Measurements from ENCODE around the gene AFG1L. TPM values are rescaled to one million over a fixed set of nuclear protein-coding genes. Genes with fewer than 3 reads are reported as not detected.

Gene AFG1L
- total RNA-seq, 1 experiment from 2014 or later = 7.9 TPM

GRCh38 chr6:108564178-108564577 is 269.3 kb downstream of the AFG1L start:
- DNase-seq (ENCODE audit: low spot score) (no peak), ATAC-seq (no peak)
- TF ChIP-seq, protein P1, sequence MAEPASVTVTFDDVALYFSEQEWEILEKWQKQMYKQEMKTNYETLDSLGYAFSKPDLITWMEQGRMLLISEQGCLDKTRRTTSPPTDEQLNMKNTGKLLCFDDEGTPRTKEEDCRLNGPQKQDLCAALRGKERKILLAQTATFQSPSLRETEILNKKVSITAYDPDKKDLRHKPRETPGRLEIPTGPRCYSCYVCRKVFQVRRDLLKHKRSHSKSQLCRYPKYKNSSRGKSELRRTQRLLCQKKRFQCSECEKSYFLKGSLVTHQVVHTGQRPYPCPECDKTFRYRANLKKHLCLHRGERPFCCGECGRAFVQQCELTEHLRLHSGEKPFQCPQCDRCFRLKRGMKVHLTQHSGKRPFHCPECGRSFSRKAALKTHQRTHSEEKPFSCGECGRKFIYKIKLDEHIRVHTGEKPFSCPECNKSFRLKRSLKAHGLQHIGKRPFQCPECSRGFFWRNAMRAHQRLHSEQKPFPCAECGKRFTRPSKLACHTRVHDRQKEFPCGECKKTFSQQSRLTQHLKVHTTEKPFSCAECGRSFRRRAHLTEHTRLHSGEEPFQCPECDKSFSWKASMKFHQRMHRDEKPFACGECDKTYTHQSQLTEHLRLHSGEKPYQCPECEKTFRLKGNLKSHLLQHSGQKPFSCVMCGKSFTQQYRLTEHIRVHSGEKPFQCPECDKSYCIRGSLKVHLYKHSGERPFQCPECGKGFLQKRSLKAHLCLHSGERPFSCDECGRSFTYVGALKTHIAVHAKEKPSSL (CRISPR knock-in tag; conservative IDR thresholded peaks at IDR 0.05) = no peak
- no peak for TF ChIP-seq ZNF232 (CRISPR knock-in tag; IDR thresholded peaks at IDR 0.05)
- TF ChIP-seq MYBL2 (CRISPR knock-in tag; IDR thresholded peaks at IDR 0.05) = no peak
- no peak for TF ChIP-seq NFYB (CRISPR knock-in tag; conservative IDR thresholded peaks at IDR 0.05; ENCODE audit: low read depth)
- TF ChIP-seq, protein P2, sequence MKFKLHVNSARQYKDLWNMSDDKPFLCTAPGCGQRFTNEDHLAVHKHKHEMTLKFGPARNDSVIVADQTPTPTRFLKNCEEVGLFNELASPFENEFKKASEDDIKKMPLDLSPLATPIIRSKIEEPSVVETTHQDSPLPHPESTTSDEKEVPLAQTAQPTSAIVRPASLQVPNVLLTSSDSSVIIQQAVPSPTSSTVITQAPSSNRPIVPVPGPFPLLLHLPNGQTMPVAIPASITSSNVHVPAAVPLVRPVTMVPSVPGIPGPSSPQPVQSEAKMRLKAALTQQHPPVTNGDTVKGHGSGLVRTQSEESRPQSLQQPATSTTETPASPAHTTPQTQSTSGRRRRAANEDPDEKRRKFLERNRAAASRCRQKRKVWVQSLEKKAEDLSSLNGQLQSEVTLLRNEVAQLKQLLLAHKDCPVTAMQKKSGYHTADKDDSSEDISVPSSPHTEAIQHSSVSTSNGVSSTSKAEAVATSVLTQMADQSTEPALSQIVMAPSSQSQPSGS (CRISPR knock-in tag; IDR thresholded peaks at IDR 0.05; ENCODE audit: borderline replicate concordance, low read depth) = no peak
- no peak for TF ChIP-seq ZNF396 (CRISPR knock-in tag; IDR thresholded peaks at IDR 0.05; ENCODE audit: borderline replicate concordance)
- TF ChIP-seq, protein P3, sequence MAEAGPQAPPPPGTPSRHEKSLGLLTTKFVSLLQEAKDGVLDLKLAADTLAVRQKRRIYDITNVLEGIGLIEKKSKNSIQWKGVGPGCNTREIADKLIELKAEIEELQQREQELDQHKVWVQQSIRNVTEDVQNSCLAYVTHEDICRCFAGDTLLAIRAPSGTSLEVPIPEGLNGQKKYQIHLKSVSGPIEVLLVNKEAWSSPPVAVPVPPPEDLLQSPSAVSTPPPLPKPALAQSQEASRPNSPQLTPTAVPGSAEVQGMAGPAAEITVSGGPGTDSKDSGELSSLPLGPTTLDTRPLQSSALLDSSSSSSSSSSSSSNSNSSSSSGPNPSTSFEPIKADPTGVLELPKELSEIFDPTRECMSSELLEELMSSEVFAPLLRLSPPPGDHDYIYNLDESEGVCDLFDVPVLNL (CRISPR knock-in tag; IDR thresholded peaks at IDR 0.05; ENCODE audit: borderline replicate concordance, low read depth) = no peak
- TF ChIP-seq, protein P4, sequence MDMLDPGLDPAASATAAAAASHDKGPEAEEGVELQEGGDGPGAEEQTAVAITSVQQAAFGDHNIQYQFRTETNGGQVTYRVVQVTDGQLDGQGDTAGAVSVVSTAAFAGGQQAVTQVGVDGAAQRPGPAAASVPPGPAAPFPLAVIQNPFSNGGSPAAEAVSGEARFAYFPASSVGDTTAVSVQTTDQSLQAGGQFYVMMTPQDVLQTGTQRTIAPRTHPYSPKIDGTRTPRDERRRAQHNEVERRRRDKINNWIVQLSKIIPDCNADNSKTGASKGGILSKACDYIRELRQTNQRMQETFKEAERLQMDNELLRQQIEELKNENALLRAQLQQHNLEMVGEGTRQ (CRISPR knock-in tag; IDR thresholded peaks at IDR 0.05) = no peak
- no peak for TF ChIP-seq IRF2 (CRISPR knock-in tag; IDR thresholded peaks at IDR 0.05; ENCODE audit: borderline replicate concordance, low read depth)
- H3K4me1 Mint-ChIP-seq = peaks cover 39% of the 10 kb centered on the region
- ChIA-PET CTCF (no interaction called here), POLR2A (no interaction called here)
- H3K9me3 Mint-ChIP-seq = no peaks in the 10 kb centered on the region
- H3K4me3 Mint-ChIP-seq = peak overlapping the region; percentile 45
- H3K27me3 Mint-ChIP-seq (ENCODE audit: low read depth) = peaks cover 25% of the 10 kb centered on the region
- peaks cover 17% of the 10 kb centered on the region for H3K36me3 Mint-ChIP-seq
- H3K27ac Mint-ChIP-seq = no peak overlapping the region

- CTCF ChIA-PET = no interaction called here
- POLR2A ChIA-PET = interaction anchor here (0.8 kb wide), 1 partner anchor 17 kb away, joined by 4 read pairs; no protein-coding TSS in a partner anchor
- no peak for ATAC-seq
These were observed 270.4 kb downstream of the AFG1L start for GRCh38 chr6:108565091-108565766.

More at GRCh38 chr6:108565091-108565766, 270.4 kb downstream of the AFG1L start:
- no peak for DNase-seq (ENCODE audit: low spot score)
- Mint-ChIP-seq H3K4me1 (peaks cover 39% of the 10 kb centered on the region), H3K36me3 (peaks cover 23% of the 10 kb centered on the region), H3K27ac (no peak overlapping the region), H3K9me3 (no peaks in the 10 kb centered on the region), H3K4me3 (no peak overlapping the region), H3K27me3 (ENCODE audit: low read depth) (peaks cover 25% of the 10 kb centered on the region)
- TF ChIP-seq FOXP1 (CRISPR knock-in tag; IDR thresholded peaks at IDR 0.05; ENCODE audit: borderline replicate concordance) = no peak
- TF ChIP-seq MXD4 (CRISPR knock-in tag; IDR thresholded peaks at IDR 0.05; ENCODE audit: borderline replicate concordance) = no peak
- TF ChIP-seq ZNF138 (CRISPR knock-in tag; conservative IDR thresholded peaks at IDR 0.05) = no peak
- TF ChIP-seq TEAD4 (CRISPR knock-in tag; IDR thresholded peaks at IDR 0.05) = no peak
- no peak for TF ChIP-seq ZBTB21 (CRISPR knock-in tag; IDR thresholded peaks at IDR 0.05; ENCODE audit: borderline replicate concordance)
- TF ChIP-seq, protein P5, sequence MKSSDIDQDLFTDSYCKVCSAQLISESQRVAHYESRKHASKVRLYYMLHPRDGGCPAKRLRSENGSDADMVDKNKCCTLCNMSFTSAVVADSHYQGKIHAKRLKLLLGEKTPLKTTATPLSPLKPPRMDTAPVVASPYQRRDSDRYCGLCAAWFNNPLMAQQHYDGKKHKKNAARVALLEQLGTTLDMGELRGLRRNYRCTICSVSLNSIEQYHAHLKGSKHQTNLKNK (CRISPR knock-in tag; IDR thresholded peaks at IDR 0.05) = no peak
- TF ChIP-seq, protein P2 (CRISPR knock-in tag; IDR thresholded peaks at IDR 0.05; ENCODE audit: borderline replicate concordance, low read depth) = no peak
- no peak for TF ChIP-seq IRF2 (CRISPR knock-in tag; IDR thresholded peaks at IDR 0.05; ENCODE audit: borderline replicate concordance, low read depth)
- TF ChIP-seq AR (CRISPR knock-in tag; IDR thresholded peaks at IDR 0.05) = no peak
- TF ChIP-seq E2F5 (CRISPR knock-in tag; IDR thresholded peaks at IDR 0.05) = no peak
